C4-2B (cell line): ENCODE results near the gene MRTO4.

Source experiments
- CTCF ChIP-seq: fragments of 450-650 bp; conservative IDR thresholded peaks from 2 replicates; pipeline ENCODE4 v1.5.1; 2017; ENCODE audit warnings: mild to moderate bottlenecking
- ZFX ChIP-seq: fragments of 450-650 bp; IDR thresholded peaks from 2 replicates; pipeline ENCODE4 v1.6.1; 2017

GRCh38 chr1:19257178-19257914 lies 5.7 kb downstream of the MRTO4 start:
- TF ChIP-seq CTCF (no peak), ZFX (no peak)
